Common myeloid progenitor, CD34-positive (primary cell): ENCODE results near the gene HBB.
A peak's percentile ranks its signal among the peaks of the same experiment; 100 is the strongest.

Source experiments
- CTCF ChIA-PET: fragments of 350-600 bp; sonication (Branson Sonifier 250); formaldehyde crosslinking; loops from one replicate; lab custom pipeline; 2021; ENCODE audit warnings: antibody characterized with exemption; lab: Charles Lee
- POLR2A ChIA-PET: fragments of 350-600 bp; sonication (Branson Sonifier 250); formaldehyde crosslinking; loops from one replicate; lab custom pipeline; 2021; ENCODE audit warnings: antibody characterized with exemption; lab: Charles Lee
- DNase-seq, 3 donors: peaks; one replicate each; pipeline versions ENCODE4 v3.0.0 to v3.0.0-alpha.2; 2013
- H3K27ac ChIP-seq, 2 experiments: 1 replicate in 1 of 2; 2 replicates in 1 of 2; pipeline ENCODE4 v1.7.0; 2013; ENCODE audit warnings: inconsistent platforms in 2 of 2, low read length in 2 of 2, mild to moderate bottlenecking in 2 of 2, low read depth in 1 of 2, moderate library complexity in 1 of 2; ENCODE audit not compliant: severe bottlenecking in 2 of 2, insufficient read depth in 1 of 2, poor library complexity in 1 of 2
- H3K27me3 ChIP-seq, 5 experiments: replicated peaks in 2 of 5; 1 replicate in 3 of 5; 2 replicates in 2 of 5; pipeline versions ENCODE4 v1.6.1 to v1.7.0; 2013; ENCODE audit warnings: low read length in 4 of 5, mild to moderate bottlenecking in 2 of 5, moderate library complexity in 2 of 5, inconsistent platforms in 1 of 5; ENCODE audit not compliant: insufficient read depth in 5 of 5, control insufficient read depth in 4 of 5
- H3K36me3 ChIP-seq, 4 experiments: 1 replicate in 2 of 4; 2 replicates in 2 of 4; pipeline versions ENCODE4 v1.6.1 to v1.7.0; 2013; ENCODE audit warnings: low read length in 3 of 4, control low read depth in 1 of 4, mild to moderate bottlenecking in 1 of 4; ENCODE audit not compliant: control insufficient read depth in 4 of 4, insufficient read depth in 4 of 4
- H3K4me1 ChIP-seq, 4 experiments: 1 replicate in 3 of 4; 2 replicates in 1 of 4; pipeline versions ENCODE4 v1.6.1 to v1.7.1; 2013; ENCODE audit warnings: low read length in 3 of 4, mild to moderate bottlenecking in 3 of 4, control low read depth in 1 of 4, inconsistent platforms in 1 of 4, moderate library complexity in 1 of 4; ENCODE audit not compliant: control insufficient read depth in 4 of 4, insufficient read depth in 4 of 4; ENCODE audit errors: control extremely low read depth in 1 of 4
- H3K4me3 ChIP-seq, 7 experiments: 1 replicate in 4 of 7; 2 replicates in 3 of 7; pipeline versions ENCODE4 v1.5.1 to v1.7.0; 2013; ENCODE audit warnings: mild to moderate bottlenecking in 7 of 7, low read length in 6 of 7, moderate library complexity in 6 of 7, inconsistent platforms in 2 of 7, low read depth in 2 of 7, control low read depth in 1 of 7; ENCODE audit not compliant: insufficient read depth in 4 of 7, control insufficient read depth in 1 of 7; ENCODE audit errors: extremely low read depth in 1 of 7
- H3K9me3 ChIP-seq, 5 experiments: 1 replicate in 4 of 5; 2 replicates in 1 of 5; pipeline versions ENCODE4 v1.6.1 to v1.7.1; 2013; ENCODE audit warnings: low read length in 4 of 5, mild to moderate bottlenecking in 2 of 5, inconsistent platforms in 1 of 5, low read depth in 1 of 5, moderate library complexity in 1 of 5; ENCODE audit not compliant: control insufficient read depth in 4 of 5, insufficient read depth in 2 of 5; ENCODE audit errors: control extremely low read depth in 1 of 5
- WGBS: methylation state at CpG from one replicate; pipeline ENCODE4 v1.1.5; 2013; ENCODE audit not compliant: insufficient coverage; 5-methylcytosine and 5-hydroxymethylcytosine counted together

HBB gene

GRCh38 chr11:5229356-5229755, 2.5 kb upstream of the HBB start:
- no peak for DNase-seq
- POLR2A ChIA-PET, result no interaction called here
- no CpG with 5 or more reads among the region's 1 CpG for WGBS
- CTCF ChIA-PET, result no interaction called here
- peaks cover 0 to 2% (median 0%) of the 10 kb centered on the region in 5 experiments for H3K9me3 ChIP-seq
- no peak overlapping the region for H3K4me3 ChIP-seq
- peaks cover 10 to 25% (median 16%) of the 10 kb centered on the region in 4 experiments for H3K4me1 ChIP-seq
- no peaks in the 10 kb centered on the region for H3K36me3 ChIP-seq
- H3K27ac ChIP-seq, result no peak overlapping the region
- H3K27me3 ChIP-seq, result peaks cover 0 to 13% (median 0%) of the 10 kb centered on the region in 5 experiments

DNA sequence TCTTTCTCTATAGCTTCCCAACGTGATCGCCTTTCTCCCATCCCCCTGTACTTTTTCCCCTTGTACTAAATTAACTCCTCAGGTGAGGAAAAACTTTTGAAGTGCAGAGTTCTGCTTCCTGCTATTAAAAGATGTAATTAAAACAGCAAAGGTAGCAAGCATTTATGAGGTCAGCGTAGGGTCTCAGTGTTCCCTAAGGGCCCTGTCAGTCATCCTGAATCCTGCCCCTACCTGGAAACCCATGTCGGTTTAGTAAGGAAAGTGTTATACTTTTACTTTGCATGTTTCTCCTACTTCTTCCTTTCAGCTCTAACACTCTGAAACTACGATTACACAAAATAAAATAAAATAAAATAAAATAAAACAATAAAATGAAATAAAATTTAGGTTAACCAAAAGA, 1.3 kb upstream of the HBB start:
- no peak overlapping the region for H3K27ac ChIP-seq
- no CpG with 5 or more reads among the region's 5 CpGs for WGBS
- ChIA-PET CTCF (no interaction called here), POLR2A (no interaction called here)
- peaks cover 0 to 19% (median 9%) of the 10 kb centered on the region in 4 experiments for H3K4me1 ChIP-seq
- H3K9me3 ChIP-seq, result peaks cover 0 to 2% (median 0%) of the 10 kb centered on the region in 5 experiments
- H3K27me3 ChIP-seq, result peaks cover 0 to 13% (median 0%) of the 10 kb centered on the region in 5 experiments
- H3K4me3 ChIP-seq, result no peak overlapping the region
- DNase-seq, result no peak
- H3K36me3 ChIP-seq, result no peaks in the 10 kb centered on the region

GRCh38 chr11:5227681-5228080, 810 bp upstream of the HBB start:
- Histone ChIP-seq H3K27me3 (peaks cover 0 to 13% (median 0%) of the 10 kb centered on the region in 5 experiments), H3K4me3 (no peak overlapping the region), H3K4me1 (peaks cover 0 to 17% (median 9%) of the 10 kb centered on the region in 4 experiments), H3K36me3 (no peaks in the 10 kb centered on the region), H3K27ac (no peak overlapping the region), H3K9me3 (peaks cover 0 to 2% (median 0%) of the 10 kb centered on the region in 5 experiments)
- WGBS, result 80% methylated on average over 1 of the region's 1 CpG
- ChIA-PET CTCF (no interaction called here), POLR2A (no interaction called here)
- DNase-seq, result no peak

DNA sequence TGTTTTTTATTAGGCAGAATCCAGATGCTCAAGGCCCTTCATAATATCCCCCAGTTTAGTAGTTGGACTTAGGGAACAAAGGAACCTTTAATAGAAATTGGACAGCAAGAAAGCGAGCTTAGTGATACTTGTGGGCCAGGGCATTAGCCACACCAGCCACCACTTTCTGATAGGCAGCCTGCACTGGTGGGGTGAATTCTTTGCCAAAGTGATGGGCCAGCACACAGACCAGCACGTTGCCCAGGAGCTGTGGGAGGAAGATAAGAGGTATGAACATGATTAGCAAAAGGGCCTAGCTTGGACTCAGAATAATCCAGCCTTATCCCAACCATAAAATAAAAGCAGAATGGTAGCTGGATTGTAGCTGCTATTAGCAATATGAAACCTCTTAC, 1.4 kb downstream of the HBB start:
- H3K27ac ChIP-seq, result no peak overlapping the region
- ChIA-PET POLR2A (interaction anchor here (0.6 kb wide), 1 partner anchor 49 kb away, joined by 3 read pairs; no protein-coding TSS in a partner anchor), CTCF (interaction anchor here (0.9 to 1.1 kb wide), 5 partner anchors 11 to 23 kb away, joined by 3 read pairs; no protein-coding TSS in a partner anchor)
- H3K4me1 ChIP-seq, result peaks cover 0 to 11% (median 7%) of the 10 kb centered on the region in 4 experiments
- H3K36me3 ChIP-seq, result no peaks in the 10 kb centered on the region
- H3K27me3 ChIP-seq, result peaks cover 0 to 13% (median 0%) of the 10 kb centered on the region in 5 experiments
- DNase-seq, result peak in 1 of 3 donors; percentile 46
- peaks cover 0 to 4% (median 0%) of the 10 kb centered on the region in 5 experiments for H3K9me3 ChIP-seq
- peak overlapping the region in 4 of 7 experiments; percentile 10 to 100 (median 36) for H3K4me3 ChIP-seq
- WGBS, result 60% methylated on average over 1 of the region's 2 CpGs

- POLR2A ChIA-PET, result interaction anchor here (0.6 kb wide), 1 partner anchor 50 kb away, joined by 3 read pairs; no protein-coding TSS in a partner anchor
Measured at GRCh38 chr11:5224538-5225479, 2.1 kb downstream of the HBB start.

GRCh38 chr11:5223686-5224085, 3.2 kb downstream of the HBB start:
- H3K4me3 ChIP-seq, result no peak overlapping the region
- peaks cover 0 to 11% (median 7%) of the 10 kb centered on the region in 4 experiments for H3K4me1 ChIP-seq
- no peak for DNase-seq
- H3K36me3 ChIP-seq, result no peaks in the 10 kb centered on the region
- H3K27ac ChIP-seq, result no peak overlapping the region
- H3K27me3 ChIP-seq, result peaks cover 0 to 13% (median 0%) of the 10 kb centered on the region in 5 experiments
- WGBS, result 100% methylated on average over 1 of the region's 1 CpG
- ChIA-PET POLR2A (no interaction called here), CTCF (no interaction called here)
- peaks cover 0 to 4% (median 0%) of the 10 kb centered on the region in 5 experiments for H3K9me3 ChIP-seq

More at GRCh38 chr11:5224538-5225479, 2.1 kb downstream of the HBB start:
- H3K9me3 ChIP-seq, result peaks cover 0 to 4% (median 0%) of the 10 kb centered on the region in 5 experiments
- CTCF ChIA-PET, result interaction anchor here (0.9 to 1.1 kb wide), 5 partner anchors 10 to 23 kb away, joined by 3 read pairs; no protein-coding TSS in a partner anchor
- peak; percentile 23 to 45 (median 39) for DNase-seq
- no peaks in the 10 kb centered on the region for H3K36me3 ChIP-seq
- H3K4me1 ChIP-seq, result peaks cover 0 to 11% (median 7%) of the 10 kb centered on the region in 4 experiments
- WGBS, result no CpG with 5 or more reads among the region's 6 CpGs
- H3K27me3 ChIP-seq, result peaks cover 0 to 13% (median 0%) of the 10 kb centered on the region in 5 experiments
- H3K27ac ChIP-seq, result peak overlapping the region in 1 of 2 experiments; percentile 39
- H3K4me3 ChIP-seq, result peak overlapping the region in 4 of 7 experiments; percentile 15 to 100 (median 36)
